Endothelial cell (in vitro differentiated cells): Measurements from ENCODE around the gene PGA4. TPM values are rescaled to one million over a fixed set of nuclear protein-coding genes. Genes with fewer than 3 reads are reported as not detected.
"Not testable (repeated sequence)": the region's sequence is repeated elsewhere in the genome, so short reads cannot be mapped to it uniquely, and the experiment has no call there.

Source experiments
- DNase-seq: peaks from one replicate; pipeline ENCODE4 v3.0.0; 2021; ENCODE audit warnings: low spot score
- H3K27ac Mint-ChIP-seq: one replicate; pipeline ENCODE4 v1.8.0; 2021; ENCODE audit warnings: mixed read lengths, inconsistent platforms; ENCODE audit not compliant: unreplicated experiment
- H3K27me3 Mint-ChIP-seq: one replicate; pipeline ENCODE4 v1.8.0; 2021; ENCODE audit warnings: mild to moderate bottlenecking, moderate library complexity, mixed read lengths, inconsistent platforms; ENCODE audit not compliant: unreplicated experiment
- H3K36me3 Mint-ChIP-seq: one replicate; pipeline ENCODE4 v1.8.0; 2021; ENCODE audit warnings: mild to moderate bottlenecking, low read depth, mixed read lengths, inconsistent platforms; ENCODE audit not compliant: unreplicated experiment
- H3K4me1 Mint-ChIP-seq: one replicate; pipeline ENCODE4 v1.8.0; 2021; ENCODE audit warnings: mild to moderate bottlenecking, mixed read lengths, inconsistent platforms; ENCODE audit not compliant: unreplicated experiment
- H3K4me3 Mint-ChIP-seq: one replicate; pipeline ENCODE4 v1.8.0; 2021; ENCODE audit warnings: mild to moderate bottlenecking, mixed read lengths, inconsistent platforms; ENCODE audit not compliant: unreplicated experiment
- H3K9me3 Mint-ChIP-seq: one replicate; pipeline ENCODE4 v1.8.0; 2021; ENCODE audit warnings: mixed read lengths, inconsistent platforms; ENCODE audit not compliant: unreplicated experiment
- total RNA-seq: library from RNA; stranded (reverse); fragmentation: NEBNext Ultra II Directional; extraction: Animal tissue kit (Norgen Biotek cat#: 25700); gene quantifications from one replicate; pipeline ENCODE4 v1.2.1, GENCODE V29; 2021; ENCODE audit not compliant: unreplicated experiment

The PGA4 gene
- total RNA-seq, 1 donor from 2014 or later: 0.64 TPM

DNA sequence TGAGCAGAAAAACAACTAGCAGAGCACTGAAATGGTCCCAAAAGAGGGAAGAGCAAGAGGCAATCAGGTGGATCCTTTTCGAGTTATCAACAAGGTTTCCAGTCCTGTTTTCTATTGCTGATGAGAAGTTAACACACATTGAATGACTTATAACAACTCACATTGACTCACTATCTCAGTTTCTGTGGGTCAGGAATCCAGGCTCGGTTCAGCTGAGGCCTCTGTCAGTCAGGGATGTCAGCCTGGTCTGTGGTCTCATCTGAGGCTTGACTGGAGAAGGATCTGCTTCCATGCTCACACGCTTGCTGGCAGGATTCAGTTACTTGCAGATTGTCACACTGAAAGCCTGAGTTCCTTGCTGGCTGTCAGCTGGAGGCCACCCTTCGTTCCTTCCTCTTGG is 15.0 kb downstream of the PGA4 start:
- not testable (repeated sequence) for H3K27me3 Mint-ChIP-seq, H3K4me3 Mint-ChIP-seq, H3K9me3 Mint-ChIP-seq, H3K27ac Mint-ChIP-seq, DNase-seq, H3K36me3 Mint-ChIP-seq, H3K4me1 Mint-ChIP-seq

DNA sequence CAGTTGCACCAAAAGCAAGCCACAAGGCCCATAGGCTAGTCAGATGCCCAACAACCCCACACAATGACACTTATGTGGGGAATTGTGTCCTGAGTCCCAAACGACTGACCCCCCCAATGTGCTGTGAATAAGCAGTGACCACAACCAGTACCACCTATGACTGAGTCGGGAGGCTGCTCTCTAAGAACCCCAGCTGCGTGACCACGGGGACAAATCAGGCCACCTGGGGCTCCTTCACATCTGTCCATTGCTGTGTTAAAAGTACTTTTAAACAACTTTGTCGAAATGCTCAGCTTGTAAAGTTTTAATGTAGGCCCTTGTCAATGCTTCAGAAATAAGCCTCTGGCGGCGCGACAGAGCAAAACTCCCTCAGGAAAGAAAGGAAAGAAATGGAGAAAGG is 18.1 kb downstream of the PGA4 start:
- H3K36me3 Mint-ChIP-seq, H3K4me3 Mint-ChIP-seq, DNase-seq, H3K9me3 Mint-ChIP-seq, H3K27me3 Mint-ChIP-seq, H3K4me1 Mint-ChIP-seq, H3K27ac Mint-ChIP-seq: not testable (repeated sequence)

GRCh38 chr11:61240875-61241274 is 18.7 kb downstream of the PGA4 start, which contains the start of gene PGA5:
Gene PGA5 (plus strand): TSS chr11:61241175. CDS start chr11:61241227, 52 bp downstream.
- H3K4me3 Mint-ChIP-seq, H3K9me3 Mint-ChIP-seq, H3K36me3 Mint-ChIP-seq, H3K27ac Mint-ChIP-seq, H3K4me1 Mint-ChIP-seq, DNase-seq, H3K27me3 Mint-ChIP-seq: not testable (repeated sequence)

DNA sequence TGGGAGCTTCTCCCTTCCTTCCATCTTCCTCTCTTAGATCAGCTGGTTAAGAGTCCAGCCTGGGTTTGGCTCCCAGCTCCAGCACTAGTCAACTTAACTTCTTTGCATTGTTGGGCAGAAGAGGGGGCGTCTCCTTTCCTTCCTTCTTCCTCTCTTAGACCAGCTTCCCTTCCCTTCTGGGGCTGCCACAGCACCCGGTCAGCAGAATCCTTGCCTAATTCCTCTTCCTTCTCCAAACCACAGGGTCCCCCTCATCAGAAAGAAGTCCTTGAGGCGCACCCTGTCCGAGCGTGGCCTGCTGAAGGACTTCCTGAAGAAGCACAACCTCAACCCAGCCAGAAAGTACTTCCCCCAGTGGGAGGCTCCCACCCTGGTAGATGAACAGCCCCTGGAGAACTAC is 19.4 kb downstream of the PGA4 start:
- not testable (repeated sequence) for H3K4me3 Mint-ChIP-seq, DNase-seq, H3K4me1 Mint-ChIP-seq, H3K9me3 Mint-ChIP-seq, H3K27me3 Mint-ChIP-seq, H3K27ac Mint-ChIP-seq, H3K36me3 Mint-ChIP-seq

DNA sequence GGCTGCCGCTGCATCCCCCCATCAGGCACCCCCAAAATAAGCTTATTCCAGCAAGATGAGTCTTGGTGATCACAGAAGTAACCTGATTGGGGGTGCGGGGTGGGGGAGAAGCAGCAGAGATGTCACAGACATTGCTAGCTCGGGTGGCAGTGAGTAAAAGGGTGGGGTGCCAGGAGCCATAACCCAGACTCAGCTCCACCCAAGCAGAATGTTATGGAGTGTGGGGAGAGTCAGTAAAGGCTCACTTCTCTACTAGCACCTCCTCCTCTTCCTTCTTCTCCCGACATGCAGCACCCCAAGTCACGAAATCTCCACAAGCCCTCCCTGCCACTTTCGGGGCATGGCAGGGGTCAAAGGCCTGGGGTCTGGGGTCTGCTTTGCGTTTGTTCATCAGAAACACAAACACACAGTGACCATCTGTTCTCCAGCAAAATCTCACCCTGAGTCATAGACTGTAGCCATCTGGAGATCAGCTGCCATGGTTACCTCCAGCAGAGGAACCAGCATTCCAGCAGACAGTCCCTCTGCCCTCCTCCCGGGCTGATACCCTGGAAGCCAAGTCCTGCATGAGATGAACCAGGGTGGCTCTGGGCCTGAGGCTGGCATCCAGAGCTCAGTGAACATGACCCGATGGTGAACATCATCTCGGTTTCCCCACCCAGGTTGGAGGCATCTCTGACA is 23.3 kb downstream of the PGA4 start:
- not testable (repeated sequence) for H3K4me3 Mint-ChIP-seq, H3K36me3 Mint-ChIP-seq, H3K27me3 Mint-ChIP-seq, H3K9me3 Mint-ChIP-seq, H3K4me1 Mint-ChIP-seq, DNase-seq, H3K27ac Mint-ChIP-seq

DNA sequence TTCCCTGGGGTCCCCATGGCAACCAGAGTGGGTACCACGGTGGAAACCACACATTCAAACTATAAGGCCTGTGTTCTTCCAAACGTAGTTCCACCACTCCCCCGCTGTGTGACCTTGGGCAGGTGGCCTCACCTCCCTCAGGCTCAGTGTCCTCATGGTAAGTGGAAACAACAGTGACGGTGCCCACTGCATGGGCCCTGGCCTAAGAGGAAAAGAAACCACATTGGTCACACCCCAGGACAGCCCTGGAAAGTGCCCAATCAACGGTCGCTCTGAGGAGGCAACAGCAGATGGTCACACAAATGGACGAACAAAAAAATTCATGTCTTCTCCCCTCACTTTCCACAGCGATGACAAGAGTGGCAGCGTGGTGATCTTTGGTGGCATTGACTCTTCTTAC is 25.9 kb downstream of the PGA4 start:
- DNase-seq, H3K4me3 Mint-ChIP-seq, H3K36me3 Mint-ChIP-seq, H3K27ac Mint-ChIP-seq, H3K4me1 Mint-ChIP-seq, H3K27me3 Mint-ChIP-seq, H3K9me3 Mint-ChIP-seq: not testable (repeated sequence)

- H3K9me3 Mint-ChIP-seq, H3K27ac Mint-ChIP-seq, H3K36me3 Mint-ChIP-seq, H3K4me1 Mint-ChIP-seq, DNase-seq, H3K4me3 Mint-ChIP-seq, H3K27me3 Mint-ChIP-seq: not testable (repeated sequence)
These were observed 27.1 kb downstream of the PGA4 start for GRCh38 chr11:61249201-61249600.

DNA sequence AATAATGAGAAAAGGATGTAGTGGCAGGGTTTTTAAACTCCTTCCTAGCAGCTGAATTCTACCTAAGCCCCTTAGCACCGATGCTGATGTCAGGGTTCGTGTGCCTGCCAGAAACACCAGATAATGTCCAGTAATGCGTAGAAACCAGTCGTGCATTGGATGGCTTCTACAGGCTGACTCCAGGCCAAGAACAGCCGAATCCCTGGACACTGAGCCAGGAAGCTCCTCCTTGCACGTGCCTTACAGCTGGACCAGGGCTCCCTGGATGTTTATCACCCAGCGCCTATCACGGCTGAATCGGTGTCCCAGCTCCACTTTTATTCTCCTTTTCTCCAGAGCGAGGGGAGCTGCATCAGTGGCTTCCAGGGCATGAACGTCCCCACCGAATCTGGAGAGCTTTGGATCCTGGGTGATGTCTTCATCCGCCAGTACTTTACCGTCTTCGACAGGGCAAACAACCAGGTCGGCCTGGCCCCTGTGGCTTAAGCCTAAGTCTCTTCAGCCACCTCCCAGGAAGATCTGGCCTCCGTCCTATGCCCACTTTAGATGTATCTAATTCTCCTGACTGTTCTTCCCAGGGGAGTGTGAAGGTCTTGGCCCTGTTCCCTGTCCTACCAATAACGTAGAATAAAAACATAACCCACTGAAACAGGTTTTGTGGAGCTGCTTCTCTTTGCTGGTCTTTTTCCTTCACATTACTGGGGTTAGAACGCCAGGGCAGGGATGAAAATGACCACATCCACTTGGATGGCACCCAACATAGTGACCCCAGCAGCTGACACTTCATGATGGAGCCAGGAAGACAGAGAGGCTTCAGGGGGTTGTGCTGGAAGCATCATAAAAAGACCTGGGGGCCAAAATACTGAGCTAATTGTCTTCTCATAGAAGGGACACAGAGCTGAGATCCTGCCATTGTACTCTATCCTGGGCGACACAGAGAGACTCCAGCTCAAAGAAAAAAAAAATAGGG is 28.9 kb downstream of the PGA4 start:
- H3K27me3 Mint-ChIP-seq, H3K4me3 Mint-ChIP-seq, H3K9me3 Mint-ChIP-seq, DNase-seq, H3K27ac Mint-ChIP-seq, H3K4me1 Mint-ChIP-seq, H3K36me3 Mint-ChIP-seq: not testable (repeated sequence)

DNA sequence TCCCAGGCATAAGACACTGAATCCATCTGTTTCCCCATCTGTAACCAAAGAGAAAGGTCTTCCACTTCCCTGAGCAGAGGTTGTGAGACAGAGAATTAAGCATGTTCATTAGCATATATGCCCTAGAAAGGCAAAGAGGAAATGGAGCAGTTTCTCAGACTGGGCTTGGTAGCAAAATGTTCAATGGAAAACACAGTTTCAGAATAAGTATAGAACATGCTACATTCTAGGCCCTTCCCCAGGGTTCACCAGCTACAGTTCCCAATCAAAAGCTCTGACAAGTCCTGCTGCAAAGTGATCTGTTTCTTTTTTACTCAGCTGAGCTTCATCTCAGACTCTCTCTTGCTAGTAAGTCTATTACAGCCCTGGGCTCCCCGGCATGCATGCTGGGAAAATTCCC is 30.2 kb downstream of the PGA4 start:
- H3K27me3 Mint-ChIP-seq, H3K9me3 Mint-ChIP-seq, DNase-seq, H3K27ac Mint-ChIP-seq, H3K36me3 Mint-ChIP-seq, H3K4me3 Mint-ChIP-seq, H3K4me1 Mint-ChIP-seq: not testable (repeated sequence)
